NCI-H2107 treated with DMSO at 0.1 percent for 48 hours (cell line): ENCODE results near the gene APOBEC3C.
"Not testable (repeated sequence)": the region's sequence is repeated elsewhere in the genome, so short reads cannot be mapped to it uniquely, and the experiment has no call there.

Experiments used
- DNase-seq: peaks from one replicate; lab custom pipeline; 2025; ENCODE audit not compliant: unreplicated experiment; lab: John Stamatoyannopoulos, UW

Gene APOBEC3C

DNA sequence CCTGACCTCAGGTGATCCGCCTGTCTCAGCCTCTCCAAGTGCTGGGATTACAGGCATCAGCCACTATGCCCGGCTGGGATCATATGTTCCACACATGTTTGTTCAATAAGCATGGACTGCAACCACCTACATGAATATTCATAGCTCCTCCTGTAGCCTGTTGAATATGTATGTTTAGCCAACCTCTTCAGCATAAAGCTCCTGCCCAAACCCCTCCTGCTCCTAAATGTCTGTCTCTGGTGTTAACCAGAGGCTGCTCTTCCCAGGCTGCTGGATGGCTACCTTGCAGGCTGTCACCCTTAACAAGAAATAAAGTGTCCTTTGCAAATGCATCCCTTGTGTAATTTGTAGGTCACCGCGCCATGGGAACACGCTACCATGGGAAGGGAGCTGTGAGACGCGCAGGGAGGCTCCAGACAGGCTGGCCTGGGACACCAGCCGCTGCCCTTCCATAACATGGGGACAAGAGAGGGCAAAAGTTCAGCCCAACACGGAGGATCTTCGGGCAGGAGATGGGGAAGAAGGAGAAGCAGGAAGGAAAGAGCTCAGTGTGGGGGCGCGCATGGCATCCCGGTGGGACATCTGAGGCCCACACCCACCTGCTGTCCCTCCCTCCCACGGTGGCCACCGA is 6.1 kb downstream of the APOBEC3C start:
- DNase-seq: not testable (repeated sequence)

- no peak for DNase-seq
Observed at GRCh38 chr22:39021552-39022250, 7.6 kb downstream of the APOBEC3C start.

DNA sequence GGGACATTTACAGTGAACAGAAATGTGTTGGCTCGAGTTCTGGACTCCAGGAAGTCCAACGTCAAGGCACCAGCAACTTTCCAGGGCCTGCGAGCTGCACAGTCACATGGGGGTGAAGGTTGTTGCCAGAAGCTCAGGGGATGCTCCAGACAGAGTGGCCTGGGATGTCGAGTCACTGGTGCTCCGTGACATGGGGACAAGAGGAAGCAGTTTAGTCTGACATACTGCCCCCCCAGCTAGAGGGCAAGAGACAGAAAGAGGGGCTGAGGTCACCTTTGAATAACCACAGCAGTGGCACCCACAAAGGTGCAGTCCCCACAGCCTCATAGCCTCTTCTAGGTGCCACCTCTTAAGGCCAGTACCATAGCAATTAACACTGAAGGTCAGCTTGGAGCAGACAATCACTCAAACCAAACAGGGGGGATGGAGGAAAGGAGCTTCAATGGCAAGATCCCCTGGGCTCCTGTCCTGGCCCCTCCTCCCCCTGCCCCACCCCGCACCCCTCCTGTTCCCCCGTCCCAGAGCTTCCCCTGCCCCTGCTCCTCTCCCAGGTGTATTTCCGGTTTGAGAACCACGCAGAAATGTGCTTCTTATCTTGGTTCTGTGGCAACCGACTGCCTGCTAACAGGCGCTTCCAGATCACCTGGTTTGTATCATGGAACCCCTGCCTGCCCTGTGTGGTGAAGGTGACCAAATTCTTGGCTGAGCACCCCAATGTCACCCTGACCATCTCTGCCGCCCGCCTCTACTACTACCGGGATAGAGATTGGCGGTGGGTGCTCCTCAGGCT is 10.7 kb downstream of the APOBEC3C start:
- no peak for DNase-seq

DNA sequence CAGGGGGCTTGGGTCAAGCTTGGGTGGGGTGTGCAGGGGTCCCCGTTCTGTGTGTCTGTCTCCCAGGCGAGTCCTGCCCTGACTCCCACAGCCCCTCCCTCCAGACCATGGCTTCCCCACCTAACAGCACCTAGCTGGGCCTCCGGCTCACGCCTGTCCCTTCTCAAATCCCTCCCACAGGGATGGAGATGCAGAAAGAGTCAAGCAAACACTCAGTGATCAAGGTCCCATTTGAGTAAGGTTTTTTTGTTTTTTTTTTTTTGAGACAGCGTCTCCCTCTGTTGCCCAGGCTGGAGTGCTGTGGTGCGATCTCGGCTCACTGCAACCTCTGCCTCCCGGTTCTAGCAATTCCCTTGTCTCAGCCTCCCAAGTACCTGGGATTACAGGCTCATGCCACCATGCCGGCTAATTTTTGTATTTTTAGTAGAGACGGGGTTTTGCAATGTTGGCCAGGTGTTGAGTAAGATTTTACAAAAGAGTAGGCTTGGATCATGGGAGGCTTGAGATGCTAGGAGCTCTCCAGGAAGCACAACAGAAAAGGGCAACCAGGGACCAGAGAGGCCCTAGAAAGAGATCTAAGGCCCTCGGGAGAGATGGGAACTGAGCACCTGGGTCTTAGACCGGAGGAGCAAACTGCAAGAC is 12.6 kb downstream of the APOBEC3C start:
- no peak for DNase-seq

DNA sequence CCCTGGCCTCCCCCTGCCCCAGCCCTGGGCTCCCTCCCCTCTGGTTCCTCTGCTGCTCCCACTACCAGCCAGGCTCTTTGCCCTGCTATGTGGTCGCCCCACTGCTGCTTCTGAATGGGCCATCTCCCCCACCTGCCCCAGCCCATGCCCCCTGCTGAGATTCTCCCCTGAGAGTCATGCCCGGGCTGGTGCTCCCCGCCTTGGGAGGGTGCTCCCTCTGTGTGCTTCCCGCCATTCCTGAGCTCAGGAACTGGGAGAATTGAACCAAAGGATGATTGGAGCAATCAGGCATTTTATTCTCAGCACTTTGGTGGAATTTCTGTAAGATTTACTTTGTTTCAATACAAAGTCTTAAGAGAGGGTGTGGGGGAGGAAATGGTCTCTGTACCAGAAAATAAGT is 13.7 kb downstream of the APOBEC3C start:
- DNase-seq: no peak

DNA sequence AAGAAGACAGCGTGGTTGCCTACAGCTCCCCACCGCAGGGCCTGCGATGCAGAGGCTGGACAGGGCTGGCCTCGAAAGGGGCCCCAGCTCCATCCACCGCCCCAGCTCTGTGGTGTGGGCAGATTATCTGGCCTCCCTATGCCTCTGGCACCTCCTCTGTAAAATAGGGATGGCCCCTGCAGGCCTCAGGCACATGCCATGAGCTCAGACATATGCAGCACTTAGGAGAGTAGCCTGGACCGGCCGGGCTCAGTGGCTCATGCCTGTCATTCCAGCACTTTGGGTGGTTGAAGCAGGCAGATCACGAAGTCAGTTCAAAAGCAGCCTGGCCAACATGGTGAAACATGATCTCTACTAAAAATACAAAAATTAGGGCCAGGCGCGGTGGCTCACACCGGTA is 14.2 kb downstream of the APOBEC3C start:
- no peak for DNase-seq

GRCh38 chr22:39029227-39029626 is 15.2 kb downstream of the APOBEC3C start:
- no peak for DNase-seq

- DNase-seq: no peak
Observed at GRCh38 chr22:39030705-39031104, 16.6 kb downstream of the APOBEC3C start.

- DNase-seq: not testable (repeated sequence)
Observed at GRCh38 chr22:39031434-39032295, 17.6 kb downstream of the APOBEC3C start.

- DNase-seq: not testable (repeated sequence)
Observed at GRCh38 chr22:39037071-39037470, 23.0 kb downstream of the APOBEC3C start.

GRCh38 chr22:39039306-39040126 is 25.5 kb downstream of the APOBEC3C start:
- DNase-seq: no peak

- DNase-seq: not testable (repeated sequence)
Observed at GRCh38 chr22:39040155-39040537, 26.1 kb downstream of the APOBEC3C start.

- peak; percentile 42 for DNase-seq
Observed at GRCh38 chr22:39040538-39041296, 26.7 kb downstream of the APOBEC3C start, which contains the start of gene APOBEC3F. APOBEC3F (plus strand) TSS chr22:39040864; CDS start chr22:39040961, 97 bp downstream.

DNA sequence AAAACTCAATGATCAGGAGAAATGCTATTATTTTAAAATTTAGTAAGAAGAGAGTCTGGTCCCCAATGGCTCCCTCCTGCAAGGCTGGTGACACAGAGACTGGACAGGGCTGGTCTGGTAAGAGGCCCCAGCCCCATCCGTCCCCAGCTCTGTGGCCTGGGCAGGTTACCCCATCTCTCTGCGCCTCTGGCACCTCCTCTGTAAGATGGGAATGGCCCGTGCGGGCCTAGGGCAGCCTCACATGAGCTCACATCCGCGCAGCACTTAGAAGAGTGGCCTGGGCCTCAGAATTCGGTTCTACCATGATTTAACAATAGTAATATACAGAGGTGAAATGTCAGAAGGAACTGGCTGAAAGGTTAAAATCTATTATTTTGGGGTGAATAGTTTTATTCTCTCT is 27.9 kb downstream of the APOBEC3C start:
- DNase-seq: no peak

DNA sequence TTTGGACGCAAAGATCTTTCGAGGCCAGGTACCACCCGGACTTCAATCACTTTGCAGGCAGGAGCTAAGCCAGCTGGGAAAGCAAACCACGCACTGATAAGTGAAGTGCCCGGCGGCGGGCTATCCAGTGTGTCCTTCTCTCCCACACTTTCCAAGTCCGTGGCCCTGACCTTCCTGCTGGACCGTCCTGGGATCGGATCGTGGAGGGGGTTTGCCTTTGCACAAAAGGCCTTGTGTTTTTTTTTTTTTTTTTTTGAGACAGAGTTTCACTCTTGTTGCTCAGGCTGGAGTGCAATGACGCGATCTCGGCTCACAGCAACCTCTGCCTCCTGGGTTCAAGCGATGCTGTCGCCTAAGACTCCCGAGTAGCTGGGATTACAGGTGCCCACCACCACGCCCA is 29.0 kb downstream of the APOBEC3C start:
- DNase-seq: not testable (repeated sequence)

DNA sequence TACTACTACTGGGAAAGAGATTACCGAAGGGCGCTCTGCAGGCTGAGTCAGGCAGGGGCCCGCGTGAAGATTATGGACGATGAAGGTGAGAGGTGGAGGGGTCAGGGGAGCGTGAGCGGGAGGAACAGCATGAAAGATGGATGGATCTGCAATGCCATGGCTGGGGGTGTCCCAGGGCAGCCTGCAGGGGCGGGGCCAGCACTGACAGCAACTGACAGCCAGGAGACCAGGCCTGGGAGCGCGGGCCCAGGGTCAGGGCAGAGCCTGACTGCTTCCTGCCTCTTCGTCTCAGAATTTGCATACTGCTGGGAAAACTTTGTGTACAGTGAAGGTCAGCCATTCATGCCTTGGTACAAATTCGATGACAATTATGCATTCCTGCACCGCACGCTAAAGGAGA is 31.1 kb downstream of the APOBEC3C start:
- not testable (repeated sequence) for DNase-seq

DNA sequence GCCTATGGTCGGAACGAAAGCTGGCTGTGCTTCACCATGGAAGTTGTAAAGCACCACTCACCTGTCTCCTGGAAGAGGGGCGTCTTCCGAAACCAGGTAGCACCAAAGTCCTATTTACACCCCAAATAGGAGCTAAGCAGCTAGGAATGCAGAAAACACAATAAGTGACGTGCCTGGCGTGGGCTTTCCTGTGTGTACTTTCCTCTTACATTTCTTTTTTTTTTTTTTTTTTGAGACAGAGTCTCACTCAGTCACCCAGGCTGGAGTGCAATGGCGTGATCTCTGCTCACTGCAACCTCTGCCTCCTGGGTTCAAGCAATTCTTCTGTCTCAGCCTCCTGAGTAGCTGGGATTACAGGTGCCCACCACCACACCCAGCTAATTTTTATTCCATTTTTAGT is 35.4 kb downstream of the APOBEC3C start:
- not testable (repeated sequence) for DNase-seq

- DNase-seq: not testable (repeated sequence)
Observed at GRCh38 chr22:39051844-39052495, 37.9 kb downstream of the APOBEC3C start.
